Measurements from ENCODE around the gene ZNF670.
"Not testable (repeated sequence)": the region's sequence is repeated elsewhere in the genome, so short reads cannot be mapped to it uniquely, and the experiment has no call there.

ZNF670 gene

DNA sequence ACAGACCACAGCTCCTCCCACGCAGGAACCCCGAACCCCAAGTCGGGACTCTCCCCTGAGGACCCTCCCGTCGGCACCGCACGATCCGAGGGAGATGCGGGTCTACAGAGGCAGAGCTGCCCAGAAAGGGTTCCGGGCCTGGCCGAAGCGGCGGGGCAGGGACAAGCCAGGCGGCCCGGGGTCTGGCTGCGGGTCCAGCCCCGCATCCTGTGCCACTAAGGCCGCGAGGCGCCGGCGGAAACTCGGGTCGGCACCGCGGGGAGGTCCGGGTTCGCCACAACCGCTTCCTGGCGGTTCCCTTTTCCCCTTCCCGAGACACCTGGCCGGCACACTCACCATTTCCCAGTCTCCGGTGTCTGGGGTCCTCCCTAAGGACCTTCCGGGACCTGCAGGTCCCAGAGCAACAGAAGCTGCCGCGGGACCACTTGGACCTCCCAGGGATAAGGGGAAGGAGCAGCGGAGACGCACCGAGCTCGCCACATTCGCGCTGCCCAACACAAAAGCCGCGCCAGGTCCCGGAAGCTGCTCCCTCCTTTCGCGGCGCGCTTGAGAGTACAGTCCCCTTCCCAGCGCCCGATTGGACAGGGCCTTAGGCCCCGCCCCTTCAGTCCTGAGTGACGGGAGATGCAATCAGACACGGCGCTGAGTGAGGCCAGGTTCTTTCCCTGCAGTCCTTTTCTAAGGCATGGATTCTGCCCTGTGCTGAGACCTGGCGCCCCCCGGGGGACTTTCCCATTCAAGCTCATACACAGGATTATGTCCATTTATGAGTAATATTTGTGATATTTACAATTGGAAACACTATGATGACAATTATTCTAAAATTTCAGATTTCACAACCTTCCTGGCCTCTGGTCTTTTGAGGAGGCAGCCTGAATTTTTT is at the start of gene ZNF670:
TSS of gene ZNF670 (minus strand) at position 554 of the 883 bp plus-strand sequence. CDS start at position 339, 215 bp downstream.
- peak within 1 kb of the TSS; percentile 74 for H3K27ac ChIP-seq (ENCODE audit: low read length)

DNA sequence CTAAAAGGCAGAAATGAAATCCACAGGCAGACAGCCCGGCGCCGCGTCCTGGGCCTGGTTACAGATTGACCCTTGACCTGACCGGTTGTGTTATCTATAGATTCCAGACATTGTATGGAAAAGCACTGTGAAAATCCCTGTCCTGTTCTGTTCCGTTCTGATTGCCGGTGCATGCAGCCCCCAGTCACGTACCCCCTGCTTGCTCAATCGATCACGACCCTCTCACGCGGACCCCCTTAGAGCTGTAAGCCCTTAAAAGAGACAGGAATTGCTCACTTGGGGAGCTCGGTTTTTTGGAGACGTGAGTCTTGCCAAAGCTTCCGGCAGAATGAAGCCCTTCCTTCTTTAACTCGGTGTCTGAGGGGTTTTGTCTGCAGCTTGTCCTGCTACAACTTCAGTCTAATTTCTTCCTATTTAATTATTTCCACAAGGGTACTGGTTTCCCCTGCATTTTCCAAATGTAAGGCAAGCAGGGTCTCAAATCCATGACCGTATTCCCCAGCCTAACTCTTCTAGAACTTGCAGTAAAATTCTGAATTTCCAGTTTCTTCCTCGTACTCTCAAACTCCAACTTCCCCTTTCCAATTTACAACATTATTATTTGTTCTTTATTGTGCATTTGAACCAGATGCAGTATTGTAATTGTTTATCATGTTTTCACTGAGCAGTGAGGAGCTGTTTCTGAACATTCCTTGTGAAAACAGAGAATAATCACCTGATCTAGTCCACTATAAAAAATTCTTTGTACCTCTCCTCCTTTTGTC is 49.1 kb upstream of the ZNF670 start:
- not testable (repeated sequence) for H3K36me3 ChIP-seq (ENCODE audit: insufficient read depth, low read depth, low read length); H3K4me1 ChIP-seq (ENCODE audit: insufficient read depth, low read length); H3K27me3 ChIP-seq (ENCODE audit: insufficient read depth, low read length); H3K27ac ChIP-seq (ENCODE audit: low read length); H3K9me3 ChIP-seq (ENCODE audit: insufficient read depth, low read depth, low read length)
- Histone ChIP-seq H3K4me3 (ENCODE audit: low read length) (peak overlapping the region; percentile 64), H3K9ac (ENCODE audit: low read depth, low read length) (peak overlapping the region; percentile 37; the same call in 1 of the 2 replicates)

More for the DNA sequence above, at the start of gene ZNF670:
- H3K36me3 ChIP-seq (ENCODE audit: insufficient read depth, low read depth, low read length), result peaks cover 14% of the 10 kb centered on the region
- H3K4me3 ChIP-seq (ENCODE audit: low read length), result peak within 1 kb of the TSS; percentile 78
- no peaks in the 10 kb centered on the region; the same call in 1 of the 2 replicates for H3K4me1 ChIP-seq (ENCODE audit: insufficient read depth, low read length)
- peak within 1 kb of the TSS; percentile 95 for H3K9ac ChIP-seq (ENCODE audit: low read depth, low read length)
- no peaks in the 10 kb centered on the region for H3K27me3 ChIP-seq (ENCODE audit: insufficient read depth, low read length)
- H3K9me3 ChIP-seq (ENCODE audit: insufficient read depth, low read depth, low read length), result peaks cover 24% of the 10 kb centered on the region

DNA sequence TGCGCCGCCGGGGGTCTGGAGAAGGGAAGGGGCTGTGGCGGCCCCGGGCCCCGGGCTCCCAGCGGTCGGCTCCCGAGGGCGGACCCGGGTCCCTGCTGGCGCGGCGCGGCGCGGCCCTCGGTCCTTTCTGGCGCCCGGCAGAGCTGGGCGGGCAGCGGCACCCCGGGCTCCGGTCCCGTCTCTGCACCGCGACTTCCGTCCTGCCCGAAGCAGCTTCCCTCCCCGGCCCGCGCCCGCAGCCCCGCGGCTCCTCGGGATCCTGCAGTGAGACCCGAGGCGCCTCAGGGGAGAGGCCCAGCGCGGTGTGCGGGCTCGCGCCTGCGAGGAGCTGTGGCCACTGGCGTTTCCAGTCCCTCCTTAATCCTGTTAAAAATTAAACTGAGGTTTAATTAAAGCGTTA is 48.0 kb upstream of the ZNF670 start:
- H3K27ac ChIP-seq (ENCODE audit: low read length); H3K36me3 ChIP-seq (ENCODE audit: insufficient read depth, low read depth, low read length); H3K9me3 ChIP-seq (ENCODE audit: insufficient read depth, low read depth, low read length); H3K4me3 ChIP-seq (ENCODE audit: low read length); H3K9ac ChIP-seq (ENCODE audit: low read depth, low read length); H3K27me3 ChIP-seq (ENCODE audit: insufficient read depth, low read length); H3K4me1 ChIP-seq (ENCODE audit: insufficient read depth, low read length): not testable (repeated sequence)

DNA sequence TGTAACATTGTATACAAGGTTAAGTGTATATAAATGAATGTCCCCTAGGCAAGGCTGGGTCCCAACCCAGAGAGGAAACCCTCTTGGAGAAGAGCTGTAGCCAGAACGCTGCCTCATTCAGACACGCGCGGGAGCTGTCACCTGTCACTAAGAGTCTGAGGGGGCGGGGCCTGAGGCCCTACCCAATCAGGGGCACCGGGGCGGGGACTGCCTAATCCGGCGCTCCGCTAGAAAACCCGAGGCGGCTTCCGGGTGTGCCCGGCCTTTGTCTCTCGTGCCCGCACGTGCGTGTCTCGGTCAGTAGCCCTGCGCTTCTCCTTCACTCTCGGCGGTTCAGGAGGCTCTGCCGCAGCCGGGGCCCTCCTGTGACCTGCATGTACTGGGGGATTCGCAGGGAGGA is 47.6 kb upstream of the ZNF670 start:
- H3K4me3 ChIP-seq (ENCODE audit: low read length); H3K36me3 ChIP-seq (ENCODE audit: insufficient read depth, low read depth, low read length); H3K9ac ChIP-seq (ENCODE audit: low read depth, low read length); H3K27ac ChIP-seq (ENCODE audit: low read length); H3K4me1 ChIP-seq (ENCODE audit: insufficient read depth, low read length); H3K9me3 ChIP-seq (ENCODE audit: insufficient read depth, low read depth, low read length); H3K27me3 ChIP-seq (ENCODE audit: insufficient read depth, low read length): not testable (repeated sequence)

DNA sequence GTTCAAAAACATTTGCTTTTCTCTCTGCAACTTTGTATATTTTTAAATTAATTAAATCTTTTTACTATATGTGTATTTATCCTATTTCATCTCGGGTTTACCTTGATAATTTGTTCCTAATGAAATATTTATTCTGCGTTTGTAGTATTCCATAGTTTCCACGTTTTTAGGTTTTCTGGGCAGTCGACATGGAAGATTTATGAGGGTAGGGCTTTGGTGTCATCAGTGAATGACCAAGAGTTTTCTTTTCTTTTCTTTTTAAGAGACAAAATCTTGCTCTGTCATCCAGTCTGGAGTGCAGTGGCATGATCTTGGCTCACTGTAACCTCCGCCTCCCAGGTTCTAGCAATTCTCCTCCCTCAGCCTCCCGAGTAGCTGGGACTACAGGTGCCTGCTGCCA is 42.8 kb upstream of the ZNF670 start:
- no peaks in the 10 kb centered on the region for H3K4me1 ChIP-seq (ENCODE audit: insufficient read depth, low read length)
- H3K4me3 ChIP-seq (ENCODE audit: low read length), result no peak overlapping the region
- H3K27ac ChIP-seq (ENCODE audit: low read length), result no peak overlapping the region
- no peaks in the 10 kb centered on the region for H3K9me3 ChIP-seq (ENCODE audit: insufficient read depth, low read depth, low read length)
- no peaks in the 10 kb centered on the region; the same call in 1 of the 2 replicates for H3K36me3 ChIP-seq (ENCODE audit: insufficient read depth, low read depth, low read length)
- no peak overlapping the region for H3K9ac ChIP-seq (ENCODE audit: low read depth, low read length)
- no peaks in the 10 kb centered on the region for H3K27me3 ChIP-seq (ENCODE audit: insufficient read depth, low read length)

DNA sequence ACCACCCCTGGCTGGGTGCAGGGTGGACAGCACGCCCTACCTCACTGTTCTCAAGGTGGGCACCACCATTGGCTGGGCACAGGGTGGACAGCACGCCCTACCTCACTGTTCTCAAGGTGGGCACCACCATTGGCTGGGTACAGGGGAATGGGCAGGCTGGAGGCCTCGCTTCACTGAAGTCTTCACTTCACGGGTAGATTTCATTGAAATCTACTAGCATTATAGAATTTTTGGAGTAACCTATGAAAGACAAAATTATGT is 41.7 kb upstream of the ZNF670 start:
- H3K9me3 ChIP-seq (ENCODE audit: insufficient read depth, low read depth, low read length); H3K4me3 ChIP-seq (ENCODE audit: low read length); H3K4me1 ChIP-seq (ENCODE audit: insufficient read depth, low read length): not testable (repeated sequence)

DNA sequence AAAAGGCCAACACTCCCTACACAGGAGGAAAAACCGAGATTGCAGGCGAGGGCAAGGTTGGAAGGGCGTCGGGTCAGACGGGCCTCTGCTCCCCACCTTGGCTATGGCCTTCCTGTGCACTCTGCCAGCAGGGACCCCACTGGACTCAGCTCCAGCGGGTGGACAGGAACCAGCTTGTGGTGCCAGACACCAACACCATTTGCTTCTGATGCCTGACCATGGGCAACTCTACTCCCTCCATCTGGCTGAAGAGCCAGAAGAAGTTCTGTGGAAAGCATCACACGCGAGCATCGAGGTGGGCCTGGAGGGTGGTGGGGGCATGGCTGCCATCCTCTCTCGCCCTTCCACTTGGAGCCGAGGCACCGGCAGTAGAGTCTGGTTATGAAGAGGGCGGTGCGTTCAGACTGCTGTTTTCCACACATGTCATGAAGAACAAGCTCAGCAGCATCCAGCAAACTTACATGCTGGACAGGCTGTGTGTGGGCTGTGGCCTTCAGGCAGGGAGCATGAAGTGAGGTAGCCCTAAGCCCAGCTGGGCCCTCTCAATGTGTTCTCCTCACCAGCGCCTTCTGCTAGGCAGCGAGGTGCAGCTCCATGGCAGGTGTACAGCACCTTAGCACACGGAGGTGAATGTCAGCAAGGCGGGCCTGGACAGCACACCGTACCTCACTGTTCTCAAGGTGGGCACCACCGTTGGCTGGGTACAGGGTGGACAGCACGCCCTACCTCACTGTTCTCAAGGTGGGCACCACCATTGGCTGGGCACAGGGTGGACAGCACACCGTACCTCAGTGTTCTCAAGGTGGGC is 41.2 kb upstream of the ZNF670 start:
- H3K27ac ChIP-seq (ENCODE audit: low read length), result no peak overlapping the region
- H3K4me1 ChIP-seq (ENCODE audit: insufficient read depth, low read length), result no peaks in the 10 kb centered on the region
- H3K9me3 ChIP-seq (ENCODE audit: insufficient read depth, low read depth, low read length), result no peaks in the 10 kb centered on the region
- H3K27me3 ChIP-seq (ENCODE audit: insufficient read depth, low read length), result no peaks in the 10 kb centered on the region
- no peaks in the 10 kb centered on the region for H3K36me3 ChIP-seq (ENCODE audit: insufficient read depth, low read depth, low read length)
- H3K9ac ChIP-seq (ENCODE audit: low read depth, low read length), result no peak overlapping the region
- no peak overlapping the region for H3K4me3 ChIP-seq (ENCODE audit: low read length)

More for the DNA sequence above, 41.7 kb upstream of the ZNF670 start:
- not testable (repeated sequence) for H3K27me3 ChIP-seq (ENCODE audit: insufficient read depth, low read length); H3K9ac ChIP-seq (ENCODE audit: low read depth, low read length); H3K36me3 ChIP-seq (ENCODE audit: insufficient read depth, low read depth, low read length); H3K27ac ChIP-seq (ENCODE audit: low read length)

DNA sequence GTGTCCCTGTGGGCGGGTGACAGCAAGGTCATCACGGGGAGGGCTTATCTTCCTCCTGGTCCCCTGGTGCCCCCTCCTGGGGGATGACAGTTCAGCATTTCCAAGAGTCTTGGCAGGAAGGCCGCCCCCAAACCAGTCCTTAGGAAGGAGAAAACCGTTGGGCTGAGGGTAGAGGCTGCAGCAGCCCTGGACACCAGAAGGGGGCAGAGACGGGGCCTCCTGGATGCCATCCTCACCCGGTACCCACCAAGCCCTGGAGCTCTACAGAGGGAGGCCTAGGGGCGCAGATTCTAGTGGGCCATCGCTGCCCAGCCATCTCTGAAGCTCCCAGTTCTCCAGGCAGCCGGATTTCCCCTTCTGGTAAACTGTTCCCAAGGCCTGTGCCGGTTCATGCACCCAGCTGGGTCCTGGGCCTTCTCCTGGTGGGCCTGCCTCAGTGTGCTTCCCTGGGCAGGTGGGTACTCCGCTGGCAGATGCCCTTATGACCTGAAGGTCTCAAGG is 40.4 kb upstream of the ZNF670 start:
- Histone ChIP-seq H3K4me1 (ENCODE audit: insufficient read depth, low read length) (no peaks in the 10 kb centered on the region), H3K9ac (ENCODE audit: low read depth, low read length) (no peak overlapping the region), H3K27me3 (ENCODE audit: insufficient read depth, low read length) (0 out of 2 replicates have a peak, but pooled peaks cover under 1% of the 10 kb centered on the region), H3K9me3 (ENCODE audit: insufficient read depth, low read depth, low read length) (no peaks in the 10 kb centered on the region), H3K4me3 (ENCODE audit: low read length) (no peak overlapping the region), H3K27ac (ENCODE audit: low read length) (no peak overlapping the region), H3K36me3 (ENCODE audit: insufficient read depth, low read depth, low read length) (no peaks in the 10 kb centered on the region)

DNA sequence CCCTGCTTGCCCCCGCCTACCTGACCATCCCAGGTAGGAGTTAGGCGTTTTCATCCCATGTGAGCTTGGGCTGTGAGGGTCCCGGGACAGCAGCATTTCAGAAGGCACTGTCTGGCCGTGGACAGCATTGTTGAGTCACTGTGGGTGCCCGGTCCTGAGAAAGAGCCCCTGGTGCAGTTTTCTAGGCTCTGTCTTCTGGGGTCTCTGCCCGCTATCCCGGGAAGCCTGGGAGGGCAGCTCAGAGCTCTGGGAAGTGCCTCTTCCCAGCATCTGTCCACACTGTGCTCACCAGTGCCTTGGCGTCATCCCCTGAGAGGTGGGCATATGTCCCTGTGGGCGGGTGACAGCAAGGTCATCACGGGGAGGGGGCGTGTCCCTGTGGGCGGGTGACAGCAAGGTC is 36.9 kb upstream of the ZNF670 start:
- Histone ChIP-seq H3K9me3 (ENCODE audit: insufficient read depth, low read depth, low read length) (no peaks in the 10 kb centered on the region), H3K9ac (ENCODE audit: low read depth, low read length) (no peak overlapping the region), H3K36me3 (ENCODE audit: insufficient read depth, low read depth, low read length) (no peaks in the 10 kb centered on the region), H3K4me3 (ENCODE audit: low read length) (no peak overlapping the region), H3K4me1 (ENCODE audit: insufficient read depth, low read length) (no peaks in the 10 kb centered on the region), H3K27ac (ENCODE audit: low read length) (no peak overlapping the region), H3K27me3 (ENCODE audit: insufficient read depth, low read length) (peaks cover 35% of the 10 kb centered on the region)

DNA sequence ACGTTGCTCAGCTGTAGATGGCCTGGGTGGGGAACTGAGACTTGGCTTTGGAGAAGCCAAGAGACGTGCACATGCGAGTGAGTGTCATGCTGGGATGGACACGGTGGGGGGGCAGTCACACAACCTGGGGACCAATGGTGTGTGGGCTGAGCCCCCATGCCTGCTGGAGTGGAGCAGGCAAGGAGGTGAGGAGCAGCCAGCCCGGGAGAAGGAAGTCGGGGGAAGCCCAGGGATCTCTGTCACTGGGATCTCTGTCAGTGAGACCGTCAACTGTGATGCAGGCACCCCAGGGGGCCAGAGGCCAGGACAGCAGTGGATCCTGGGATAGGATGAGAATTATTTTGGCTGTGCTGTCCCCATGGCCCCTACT is 36.5 kb upstream of the ZNF670 start:
- Histone ChIP-seq H3K4me1 (ENCODE audit: insufficient read depth, low read length) (no peaks in the 10 kb centered on the region), H3K4me3 (ENCODE audit: low read length) (no peak overlapping the region), H3K36me3 (ENCODE audit: insufficient read depth, low read depth, low read length) (no peaks in the 10 kb centered on the region), H3K27me3 (ENCODE audit: insufficient read depth, low read length) (peaks cover 40% of the 10 kb centered on the region), H3K9ac (ENCODE audit: low read depth, low read length) (no peak overlapping the region), H3K9me3 (ENCODE audit: insufficient read depth, low read depth, low read length) (no peaks in the 10 kb centered on the region), H3K27ac (ENCODE audit: low read length) (no peak overlapping the region)

DNA sequence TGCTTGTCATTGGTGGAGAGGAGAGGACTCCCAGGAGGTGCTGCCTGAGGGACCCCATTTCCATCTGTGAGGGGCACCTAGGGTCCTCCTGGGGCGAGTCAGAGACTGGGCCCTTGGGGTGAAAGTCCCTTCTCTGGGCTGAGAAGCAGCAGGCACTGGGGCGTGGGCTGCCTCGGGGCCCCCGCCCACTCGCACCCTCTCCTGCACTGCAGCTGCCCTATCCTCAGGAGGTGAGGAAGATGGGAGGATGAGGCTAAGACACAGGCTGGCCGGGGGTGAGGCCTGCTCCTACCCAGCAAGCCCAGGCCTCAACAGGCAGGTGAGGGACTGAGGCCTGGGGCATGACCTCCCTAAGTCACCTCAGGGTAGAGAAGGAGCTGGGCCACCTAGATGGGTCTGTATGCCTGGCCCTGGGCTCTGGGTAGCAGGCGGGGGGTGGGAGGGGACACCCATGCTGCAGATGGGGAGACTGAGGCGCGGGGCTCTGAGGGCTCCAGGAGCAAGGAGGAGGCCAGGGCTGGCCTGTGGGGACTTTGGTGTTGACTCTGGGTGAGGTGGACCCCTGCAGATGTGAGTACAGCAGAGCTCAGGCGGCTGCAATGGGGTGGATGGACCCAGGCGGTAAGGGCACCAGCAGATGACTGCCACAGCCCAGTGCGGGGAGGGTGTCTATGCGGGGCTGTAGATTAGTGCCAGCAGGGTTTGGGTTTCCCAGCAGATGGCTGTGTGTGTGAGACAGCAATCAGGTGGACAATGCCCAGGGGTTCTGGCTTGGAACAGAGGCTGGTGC is 35.9 kb upstream of the ZNF670 start:
- H3K27me3 ChIP-seq (ENCODE audit: insufficient read depth, low read length), result peaks cover 45% of the 10 kb centered on the region
- H3K4me1 ChIP-seq (ENCODE audit: insufficient read depth, low read length), result no peaks in the 10 kb centered on the region
- H3K9ac ChIP-seq (ENCODE audit: low read depth, low read length), result no peak overlapping the region
- no peaks in the 10 kb centered on the region for H3K9me3 ChIP-seq (ENCODE audit: insufficient read depth, low read depth, low read length)
- no peak overlapping the region for H3K4me3 ChIP-seq (ENCODE audit: low read length)
- H3K36me3 ChIP-seq (ENCODE audit: insufficient read depth, low read depth, low read length), result no peaks in the 10 kb centered on the region
- no peak overlapping the region for H3K27ac ChIP-seq (ENCODE audit: low read length)
